ENCODE measurements around the gene CD8A.

Gene CD8A

GRCh38 chr2:86778957-86779356 lies 11.8 kb downstream of the CD8A start:
- Mint-ChIP-seq H3K4me1 (ENCODE audit: low read depth) (no peaks in the 10 kb centered on the region), H3K27me3 (ENCODE audit: low read depth) (no peaks in the 10 kb centered on the region), H3K9me3 (no peaks in the 10 kb centered on the region), H3K36me3 (ENCODE audit: low read depth) (peaks cover 7% of the 10 kb centered on the region), H3K4me3 (no peak overlapping the region), H3K27ac (no peak overlapping the region)
- DNase-seq (ENCODE audit: low spot score): no peak

GRCh38 chr2:86776532-86776931 lies 14.2 kb downstream of the CD8A start:
- H3K9me3 Mint-ChIP-seq: no peaks in the 10 kb centered on the region

GRCh38 chr2:86775338-86775737 lies 15.4 kb downstream of the CD8A start:
- Mint-ChIP-seq H3K4me3 (no peak overlapping the region), H3K27ac (no peak overlapping the region), H3K27me3 (ENCODE audit: low read depth) (no peaks in the 10 kb centered on the region), H3K4me1 (ENCODE audit: low read depth) (no peaks in the 10 kb centered on the region), H3K36me3 (ENCODE audit: low read depth) (peaks cover 37% of the 10 kb centered on the region), H3K9me3 (no peaks in the 10 kb centered on the region)
- no peak for DNase-seq (ENCODE audit: low spot score)

More at GRCh38 chr2:86776532-86776931, 14.2 kb downstream of the CD8A start:
- Mint-ChIP-seq H3K36me3 (ENCODE audit: low read depth) (peaks cover 27% of the 10 kb centered on the region), H3K27ac (no peak overlapping the region), H3K4me3 (no peak overlapping the region), H3K4me1 (ENCODE audit: low read depth) (no peaks in the 10 kb centered on the region), H3K27me3 (ENCODE audit: low read depth) (no peaks in the 10 kb centered on the region)
- no peak for DNase-seq (ENCODE audit: low spot score)

GRCh38 chr2:86774862-86775261 lies 15.9 kb downstream of the CD8A start:
- Mint-ChIP-seq H3K4me3 (no peak overlapping the region), H3K36me3 (ENCODE audit: low read depth) (peaks cover 39% of the 10 kb centered on the region), H3K4me1 (ENCODE audit: low read depth) (no peaks in the 10 kb centered on the region), H3K27ac (no peak overlapping the region), H3K27me3 (ENCODE audit: low read depth) (no peaks in the 10 kb centered on the region), H3K9me3 (no peaks in the 10 kb centered on the region)
- DNase-seq (ENCODE audit: low spot score): no peak

GRCh38 chr2:86772611-86773010 lies 18.1 kb downstream of the CD8A start:
- Mint-ChIP-seq H3K27me3 (ENCODE audit: low read depth) (no peaks in the 10 kb centered on the region), H3K36me3 (ENCODE audit: low read depth) (peaks cover 43% of the 10 kb centered on the region), H3K9me3 (no peaks in the 10 kb centered on the region), H3K27ac (no peak overlapping the region), H3K4me1 (ENCODE audit: low read depth) (no peaks in the 10 kb centered on the region), H3K4me3 (no peak overlapping the region)
- DNase-seq (ENCODE audit: low spot score): no peak

- H3K9me3 Mint-ChIP-seq: no peaks in the 10 kb centered on the region
- H3K36me3 Mint-ChIP-seq (ENCODE audit: low read depth): peaks cover 44% of the 10 kb centered on the region
- H3K4me1 Mint-ChIP-seq (ENCODE audit: low read depth): no peaks in the 10 kb centered on the region
- no peak overlapping the region for H3K27ac Mint-ChIP-seq
- no peak overlapping the region for H3K4me3 Mint-ChIP-seq
- H3K27me3 Mint-ChIP-seq (ENCODE audit: low read depth): no peaks in the 10 kb centered on the region
- no peak for DNase-seq (ENCODE audit: low spot score)
These were observed 19.9 kb downstream of the CD8A start for GRCh38 chr2:86770816-86771301.

- DNase-seq (ENCODE audit: low spot score): no peak
- Mint-ChIP-seq H3K36me3 (ENCODE audit: low read depth) (peaks cover 45% of the 10 kb centered on the region), H3K27me3 (ENCODE audit: low read depth) (no peaks in the 10 kb centered on the region), H3K9me3 (no peaks in the 10 kb centered on the region), H3K4me3 (no peak overlapping the region), H3K4me1 (ENCODE audit: low read depth) (peaks cover 1% of the 10 kb centered on the region), H3K27ac (no peak overlapping the region)
These were observed 20.9 kb downstream of the CD8A start for GRCh38 chr2:86769838-86770237.

- Mint-ChIP-seq H3K4me1 (ENCODE audit: low read depth) (peaks cover 8% of the 10 kb centered on the region), H3K9me3 (no peaks in the 10 kb centered on the region), H3K36me3 (ENCODE audit: low read depth) (peaks cover 35% of the 10 kb centered on the region), H3K27me3 (ENCODE audit: low read depth) (no peaks in the 10 kb centered on the region), H3K27ac (no peak overlapping the region), H3K4me3 (no peak overlapping the region)
- DNase-seq (ENCODE audit: low spot score): no peak
These were observed 22.3 kb downstream of the CD8A start for GRCh38 chr2:86768189-86768949.

- peaks cover 16% of the 10 kb centered on the region for H3K36me3 Mint-ChIP-seq (ENCODE audit: low read depth)
- H3K9me3 Mint-ChIP-seq: no peaks in the 10 kb centered on the region
- H3K4me3 Mint-ChIP-seq: no peak overlapping the region
- no peak for DNase-seq (ENCODE audit: low spot score)
- no peaks in the 10 kb centered on the region for H3K27me3 Mint-ChIP-seq (ENCODE audit: low read depth)
- peaks cover 12% of the 10 kb centered on the region for H3K4me1 Mint-ChIP-seq (ENCODE audit: low read depth)
- H3K27ac Mint-ChIP-seq: no peak overlapping the region
These were observed 25.4 kb downstream of the CD8A start for GRCh38 chr2:86765310-86765695.

- peaks cover 12% of the 10 kb centered on the region for H3K4me1 Mint-ChIP-seq (ENCODE audit: low read depth)
- DNase-seq (ENCODE audit: low spot score): peak; percentile 15
- H3K9me3 Mint-ChIP-seq: no peaks in the 10 kb centered on the region
- no peak overlapping the region for H3K27ac Mint-ChIP-seq
- peaks cover 12% of the 10 kb centered on the region for H3K36me3 Mint-ChIP-seq (ENCODE audit: low read depth)
- no peaks in the 10 kb centered on the region for H3K27me3 Mint-ChIP-seq (ENCODE audit: low read depth)
- H3K4me3 Mint-ChIP-seq: no peak overlapping the region
These were observed 25.9 kb downstream of the CD8A start for GRCh38 chr2:86764661-86765309.

GRCh38 chr2:86760371-86760770 lies 30.3 kb downstream of the CD8A start:
- Mint-ChIP-seq H3K4me1 (ENCODE audit: low read depth) (peaks cover 12% of the 10 kb centered on the region), H3K36me3 (ENCODE audit: low read depth) (peaks cover 19% of the 10 kb centered on the region), H3K27me3 (ENCODE audit: low read depth) (no peaks in the 10 kb centered on the region), H3K9me3 (no peaks in the 10 kb centered on the region), H3K4me3 (no peak overlapping the region), H3K27ac (no peak overlapping the region)
- no peak for DNase-seq (ENCODE audit: low spot score)

- H3K27me3 Mint-ChIP-seq (ENCODE audit: low read depth): no peaks in the 10 kb centered on the region
- no peak overlapping the region for H3K27ac Mint-ChIP-seq
- H3K4me1 Mint-ChIP-seq (ENCODE audit: low read depth): peaks cover 4% of the 10 kb centered on the region
- DNase-seq (ENCODE audit: low spot score): no peak
- H3K36me3 Mint-ChIP-seq (ENCODE audit: low read depth): peaks cover 25% of the 10 kb centered on the region
- no peak overlapping the region for H3K4me3 Mint-ChIP-seq
- H3K9me3 Mint-ChIP-seq: no peaks in the 10 kb centered on the region
These were observed 32.3 kb downstream of the CD8A start for GRCh38 chr2:86758405-86758804.

- Mint-ChIP-seq H3K4me3 (no peak overlapping the region), H3K4me1 (ENCODE audit: low read depth) (peaks cover 6% of the 10 kb centered on the region), H3K9me3 (peaks cover 20% of the 10 kb centered on the region), H3K27ac (no peak overlapping the region), H3K27me3 (ENCODE audit: low read depth) (no peaks in the 10 kb centered on the region), H3K36me3 (ENCODE audit: low read depth) (peaks cover 61% of the 10 kb centered on the region)
- DNase-seq (ENCODE audit: low spot score): no peak
These were observed 37.1 kb downstream of the CD8A start for GRCh38 chr2:86753606-86754005.

GRCh38 chr2:86752934-86753333 lies 37.8 kb downstream of the CD8A start:
- no peak overlapping the region for H3K27ac Mint-ChIP-seq
- no peak for DNase-seq (ENCODE audit: low spot score)
- peaks cover 65% of the 10 kb centered on the region for H3K36me3 Mint-ChIP-seq (ENCODE audit: low read depth)
- H3K27me3 Mint-ChIP-seq (ENCODE audit: low read depth): no peaks in the 10 kb centered on the region
- peaks cover 21% of the 10 kb centered on the region for H3K9me3 Mint-ChIP-seq
- H3K4me3 Mint-ChIP-seq: no peak overlapping the region
- peaks cover 6% of the 10 kb centered on the region for H3K4me1 Mint-ChIP-seq (ENCODE audit: low read depth)

Data from T-helper 2 cell treated with Interferon-gamma antibody and Interleukin-4, amounts not matched to agents 5 μg/mL and 100 μg/mL, for 36 hours (primary cell).